IMR-90 (cell line): ENCODE measurements around the gene FBXL4. TPM values are rescaled to one million over a fixed set of nuclear protein-coding genes. Genes with fewer than 3 reads are reported as not detected.

Source experiments
- ATAC-seq: fragments of 200-7000 bp; cut with Tn5 transposase; 2 replicates; pipeline ENCODE4 v1.9.1; 2020; ENCODE audit warnings: low read depth, mild to moderate bottlenecking, moderate library complexity
- BruUV-seq: library from RNA; stranded (reverse); fragments of 400-500 nt; replicated peaks from 2 replicates; lab custom pipeline; 2021; lab: Mats Ljungman, UMichigan
- CTCF ChIA-PET: fragments of 300-600 bp; formaldehyde crosslinking; extraction: SDS; loops from one replicate; lab custom pipeline; 2021; ENCODE audit warnings: antibody characterized with exemption; lab: Yijun Ruan, JAX
- POLR2A ChIA-PET: fragments of 300-600 bp; sonication (Branson Sonifier 250); formaldehyde crosslinking; loops from one replicate; lab custom pipeline; 2022; ENCODE audit warnings: antibody characterized with exemption; ENCODE audit not compliant: unreplicated experiment; lab: Charles Lee
- DNase-seq: peaks from one replicate; pipeline ENCODE4 v3.0.0; 2013
- H2AFZ ChIP-seq: replicated peaks from 2 replicates; pipeline ENCODE3; 2013; ENCODE audit warnings: low read length, mild to moderate bottlenecking; ENCODE audit not compliant: poor library complexity
- H2AK5ac ChIP-seq: 2 replicates; pipeline ENCODE4 v1.6.1; 2013; ENCODE audit warnings: low read depth, low read length, inconsistent platforms
- H2AK9ac ChIP-seq: replicated peaks from 2 replicates; pipeline ENCODE3; 2013; ENCODE audit warnings: mild to moderate bottlenecking, low read depth, low read length, moderate library complexity; ENCODE audit not compliant: poor library complexity
- H2BK120ac ChIP-seq: 2 replicates; pipeline ENCODE4 v1.6.1; 2013; ENCODE audit warnings: low read depth, low read length, inconsistent platforms
- H2BK15ac ChIP-seq: 3 replicates; pipeline ENCODE4 v1.6.1; 2013; ENCODE audit warnings: low read depth, low read length, inconsistent platforms
- H2BK20ac ChIP-seq: 2 replicates; pipeline ENCODE4 v1.6.1; 2013; ENCODE audit warnings: low read depth, mild to moderate bottlenecking, inconsistent platforms, low read length, moderate library complexity
- H2BK5ac ChIP-seq: 2 replicates; pipeline ENCODE4 v1.6.1; 2013; ENCODE audit warnings: mild to moderate bottlenecking, low read depth, low read length, inconsistent platforms; ENCODE audit not compliant: poor library complexity, severe bottlenecking
- H3K14ac ChIP-seq: replicated peaks from 2 replicates; pipeline ENCODE4 v1.6.1; 2013; ENCODE audit warnings: low read depth, low read length, inconsistent platforms
- H3K18ac ChIP-seq: 2 replicates; pipeline ENCODE4 v1.6.1; 2013; ENCODE audit warnings: low read depth, low read length, control low read depth
- H3K23ac ChIP-seq: 2 replicates; pipeline ENCODE4 v1.6.1; 2013; ENCODE audit warnings: low read depth, low read length, inconsistent platforms
- H3K27ac ChIP-seq: 2 replicates; pipeline ENCODE4 v1.5.1; 2013; ENCODE audit warnings: mild to moderate bottlenecking, control low read depth, low read length; ENCODE audit not compliant: insufficient read depth
- H3K27me3 ChIP-seq: 2 replicates; pipeline ENCODE4 v1.6.1; 2013; ENCODE audit warnings: low read length; ENCODE audit not compliant: control insufficient read depth, insufficient read depth
- H3K36me3 ChIP-seq: 2 replicates; pipeline ENCODE4 v1.6.1; 2013; ENCODE audit warnings: low read length, mixed read lengths; ENCODE audit not compliant: control insufficient read depth, insufficient read depth
- H3K4ac ChIP-seq: 2 replicates; pipeline ENCODE4 v1.6.1; 2013; ENCODE audit warnings: low read depth, low read length, inconsistent platforms
- H3K4me1 ChIP-seq: 2 replicates; pipeline ENCODE4 v1.6.1; 2013; ENCODE audit warnings: low read length, mixed read lengths; ENCODE audit not compliant: control insufficient read depth, insufficient read depth
- H3K4me2 ChIP-seq: 2 replicates; pipeline ENCODE4 v1.6.1; 2013; ENCODE audit warnings: low read depth, mild to moderate bottlenecking, control low read depth, low read length, moderate library complexity
- H3K4me3 ChIP-seq: 2 replicates; pipeline ENCODE4 v1.5.1; 2013; ENCODE audit warnings: low read depth, mild to moderate bottlenecking, control low read depth, low read length, moderate library complexity; ENCODE audit not compliant: insufficient read depth
- H3K56ac ChIP-seq: 2 replicates; pipeline ENCODE4 v1.6.1; 2013; ENCODE audit warnings: low read length, inconsistent platforms; ENCODE audit not compliant: insufficient read depth; ENCODE audit errors: extremely low read depth
- H3K79me1 ChIP-seq, 2 experiments: 2 replicates each; pipeline ENCODE4 v1.6.1; 2013; ENCODE audit warnings: low read length in 2 of 2, inconsistent platforms in 1 of 2, low read depth in 1 of 2
- H3K9ac ChIP-seq: 2 replicates; pipeline ENCODE4 v1.6.1; 2013; ENCODE audit warnings: low read depth, low read length, control low read depth
- H3K9me1 ChIP-seq: 2 replicates; pipeline ENCODE4 v1.6.1; 2013; ENCODE audit warnings: low read length, inconsistent platforms; ENCODE audit not compliant: insufficient read depth
- H3K9me3 ChIP-seq: 2 replicates; pipeline ENCODE4 v1.6.1; 2013; ENCODE audit warnings: low read length; ENCODE audit not compliant: control insufficient read depth, insufficient read depth
- H4K20me1 ChIP-seq: 2 replicates; pipeline ENCODE4 v1.6.1; 2013; ENCODE audit warnings: low read length, inconsistent platforms; ENCODE audit not compliant: insufficient read depth
- H4K5ac ChIP-seq: 2 replicates; pipeline ENCODE4 v1.6.1; 2013; ENCODE audit warnings: mild to moderate bottlenecking, low read depth, low read length, control low read depth
- H4K8ac ChIP-seq, 2 experiments: 2 replicates each; pipeline ENCODE4 v1.6.1; 2013; ENCODE audit warnings: low read depth in 2 of 2, low read length in 2 of 2, control low read depth in 1 of 2, inconsistent platforms in 1 of 2
- H4K91ac ChIP-seq: 2 replicates; pipeline ENCODE4 v1.6.1; 2013; ENCODE audit warnings: low read depth, low read length, inconsistent platforms; ENCODE audit not compliant: insufficient read depth
- BHLHE40 ChIP-seq: fragments of 150-350 bp; IDR thresholded peaks from 2 replicates; pipeline ENCODE4 v1.6.1; 2016; ENCODE audit warnings: mild to moderate bottlenecking, low read depth, low read length
- CEBPB ChIP-seq: IDR thresholded peaks from 2 replicates; pipeline ENCODE4 v1.6.1; 2012; ENCODE audit warnings: low read depth, low read length, improper control_type of control experiment
- CHD1 ChIP-seq: IDR thresholded peaks from 2 replicates; pipeline ENCODE4 v1.6.1; 2012; ENCODE audit warnings: low read depth, low read length, improper control_type of control experiment
- ELK1 ChIP-seq: fragments of 150-350 bp; IDR thresholded peaks from 2 replicates; pipeline ENCODE4 v1.6.1; 2016; ENCODE audit warnings: low read depth, mild to moderate bottlenecking, low read length, moderate library complexity, borderline replicate concordance
- FOS ChIP-seq: fragments of 150-350 bp; IDR thresholded peaks from 2 replicates; pipeline ENCODE4 v1.6.1; 2016; ENCODE audit warnings: low read depth, low read length
- MAFK ChIP-seq: IDR thresholded peaks from 2 replicates; pipeline ENCODE4 v1.6.1; 2012; ENCODE audit warnings: low read depth, low read length, improper control_type of control experiment
- MAZ ChIP-seq: IDR thresholded peaks from 2 replicates; pipeline ENCODE4 v1.6.1; 2012; ENCODE audit warnings: low read depth, mild to moderate bottlenecking, low read length, improper control_type of control experiment, moderate library complexity, borderline replicate concordance
- MXI1 ChIP-seq: IDR thresholded peaks from 2 replicates; pipeline ENCODE4 v1.6.1; 2012; ENCODE audit warnings: low read depth, mild to moderate bottlenecking, low read length, moderate library complexity, borderline replicate concordance
- NFE2L2 ChIP-seq: fragments of 150-350 bp; IDR thresholded peaks from 2 replicates; pipeline ENCODE4 v1.6.1; 2016; ENCODE audit warnings: low read depth, mild to moderate bottlenecking, low read length
- RAD21 ChIP-seq: IDR thresholded peaks from 2 replicates; pipeline ENCODE4 v1.6.1; 2012; ENCODE audit warnings: low read length, improper control_type of control experiment
- RCOR1 ChIP-seq: IDR thresholded peaks from 2 replicates; pipeline ENCODE4 v1.6.1; 2012; ENCODE audit warnings: mild to moderate bottlenecking, low read length, improper control_type of control experiment; ENCODE audit not compliant: insufficient replicate concordance
- whole genome bisulfite sequencing, 2 experiments: methylation state at CpG; one replicate each; pipeline versions ENCODE4 v1.1.5 to v1.1.7; 2013; ENCODE audit warnings: missing lambda C conversion rate in 2 of 2; ENCODE audit not compliant: insufficient read length in 1 of 2; ENCODE audit errors: extremely low coverage in 2 of 2; 5-methylcytosine and 5-hydroxymethylcytosine counted together
- dilution Hi-C: fragments of 300-500 bp; cut with HindIII; formaldehyde crosslinking; loops from one replicate; pipeline ENCODE4 v1.14.3; 2018; ENCODE audit warnings: low sequenced_read_pairs; ENCODE audit not compliant: unreplicated experiment
- in situ Hi-C: fragments of 300-500 bp; cut with MboI; formaldehyde crosslinking; loops from 3 replicates; pipeline ENCODE4 v1.14.3; 2019; ENCODE audit warnings: low sequenced_read_pairs, inconsistent platforms, mixed read lengths
- intact Hi-C: fragments of 100-400 bp; cut with micrococcal nuclease; formaldehyde crosslinking; loops from 2 replicates; pipeline ENCODE4 v1.10.0; 2022
- polyA plus RNA-seq, 3 experiments: library from polyadenylated mRNA; depleted of rRNA; stranded (reverse); fragments of >200 nt; gene quantifications; 2 replicates each; pipeline ENCODE4 v1.2.3, GENCODE V29; 2012; ENCODE audit warnings: low replicate concordance in 1 of 3
- total RNA-seq: library from RNA; depleted of rRNA; stranded (reverse); fragments of >200 nt; gene quantifications from 2 replicates; pipeline ENCODE4 v1.2.3, GENCODE V29; 2012
- TF ChIP-seq, protein P1 (sequence below): conservative IDR thresholded peaks from 2 replicates; pipeline ENCODE4 v1.5.1; 2012; ENCODE audit warnings: mild to moderate bottlenecking, low read depth, low read length, improper control_type of control experiment
- TF ChIP-seq, protein P2 (sequence below): fragments of 150-350 bp; IDR thresholded peaks from 2 replicates; pipeline ENCODE4 v1.6.1; 2017; ENCODE audit warnings: mild to moderate bottlenecking, antibody characterized with exemption, low read length, low read depth

Gene FBXL4
- total and polyA plus RNA-seq, 2 of the 4 experiments (the other 2 are of a cell fraction) = 7.8 to 17.6 TPM

DNA sequence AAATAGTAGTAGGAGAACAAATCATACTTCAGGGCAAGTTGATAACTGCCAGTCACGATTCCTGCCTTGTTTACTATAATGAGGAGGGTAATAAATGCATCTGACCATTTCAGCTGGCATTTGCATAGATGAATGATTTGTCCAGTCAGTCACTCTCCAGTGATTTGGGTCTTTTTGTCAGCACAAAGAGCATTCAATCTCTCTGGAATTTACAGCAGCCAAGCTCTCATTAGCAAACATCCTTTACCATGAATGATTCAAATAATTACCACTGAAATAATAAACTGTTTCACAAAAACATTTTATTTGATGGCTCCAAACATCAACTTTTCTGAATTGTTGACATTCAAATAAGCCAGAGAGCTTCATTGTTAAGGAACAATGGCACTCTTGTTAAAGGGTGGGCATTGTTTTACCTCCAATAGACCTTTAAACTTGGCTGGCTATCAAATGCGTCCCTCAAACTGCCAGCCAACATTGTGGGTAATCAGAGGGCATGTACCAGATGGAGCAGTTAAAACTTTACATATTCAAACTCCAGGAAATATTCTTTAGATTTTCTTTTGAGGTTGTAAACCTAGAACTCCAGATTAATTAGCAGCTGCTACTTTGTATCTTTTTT lies 30.0 kb upstream of the FBXL4 start:
- DNase-seq = no peak
- no peak overlapping the region for H2AFZ ChIP-seq
- H2BK20ac ChIP-seq = no peak overlapping the region
- H3K36me3 ChIP-seq = no peaks in the 10 kb centered on the region
- no peak overlapping the region for H2BK15ac ChIP-seq
- no peak overlapping the region for H2AK9ac ChIP-seq
- no peaks in the 10 kb centered on the region for H4K20me1 ChIP-seq
- no TSS peak for BruUV-seq
- H2BK5ac ChIP-seq = no peak overlapping the region
- no peak overlapping the region for H4K91ac ChIP-seq
- no peaks in the 10 kb centered on the region for H3K9me3 ChIP-seq
- no peak overlapping the region for H2AK5ac ChIP-seq
- ATAC-seq = no peak
- no peak overlapping the region for H3K9ac ChIP-seq
- H4K8ac ChIP-seq = no peak overlapping the region
- no peak overlapping the region for H3K4ac ChIP-seq
- no peaks in the 10 kb centered on the region for H3K9me1 ChIP-seq
- intact Hi-C loops = no loop called here
- H3K27ac ChIP-seq = no peak overlapping the region
- in situ Hi-C loops = no loop called here
- WGBS, 2 experiments = no CpG with 5 or more reads among the region's 2 CpGs
- H3K23ac ChIP-seq = no peak overlapping the region
- H4K5ac ChIP-seq = no peak overlapping the region
- H3K79me1 ChIP-seq = no peaks in the 10 kb centered on the region
- dilution Hi-C loops = no loop called here
- CTCF ChIA-PET = interaction anchor here (0.5 kb wide), 1 partner anchor 8 kb away, joined by 3 read pairs; no protein-coding TSS in a partner anchor
- H2BK120ac ChIP-seq = no peak overlapping the region
- H3K18ac ChIP-seq = no peak overlapping the region
- H3K56ac ChIP-seq = no peak overlapping the region
- TF ChIP-seq NFE2L2 = no peak
- TF ChIP-seq FOS = no peak
- TF ChIP-seq, protein P1, sequence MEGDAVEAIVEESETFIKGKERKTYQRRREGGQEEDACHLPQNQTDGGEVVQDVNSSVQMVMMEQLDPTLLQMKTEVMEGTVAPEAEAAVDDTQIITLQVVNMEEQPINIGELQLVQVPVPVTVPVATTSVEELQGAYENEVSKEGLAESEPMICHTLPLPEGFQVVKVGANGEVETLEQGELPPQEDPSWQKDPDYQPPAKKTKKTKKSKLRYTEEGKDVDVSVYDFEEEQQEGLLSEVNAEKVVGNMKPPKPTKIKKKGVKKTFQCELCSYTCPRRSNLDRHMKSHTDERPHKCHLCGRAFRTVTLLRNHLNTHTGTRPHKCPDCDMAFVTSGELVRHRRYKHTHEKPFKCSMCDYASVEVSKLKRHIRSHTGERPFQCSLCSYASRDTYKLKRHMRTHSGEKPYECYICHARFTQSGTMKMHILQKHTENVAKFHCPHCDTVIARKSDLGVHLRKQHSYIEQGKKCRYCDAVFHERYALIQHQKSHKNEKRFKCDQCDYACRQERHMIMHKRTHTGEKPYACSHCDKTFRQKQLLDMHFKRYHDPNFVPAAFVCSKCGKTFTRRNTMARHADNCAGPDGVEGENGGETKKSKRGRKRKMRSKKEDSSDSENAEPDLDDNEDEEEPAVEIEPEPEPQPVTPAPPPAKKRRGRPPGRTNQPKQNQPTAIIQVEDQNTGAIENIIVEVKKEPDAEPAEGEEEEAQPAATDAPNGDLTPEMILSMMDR = no peak
- TF ChIP-seq RAD21 = no peak
- TF ChIP-seq, protein P2, sequence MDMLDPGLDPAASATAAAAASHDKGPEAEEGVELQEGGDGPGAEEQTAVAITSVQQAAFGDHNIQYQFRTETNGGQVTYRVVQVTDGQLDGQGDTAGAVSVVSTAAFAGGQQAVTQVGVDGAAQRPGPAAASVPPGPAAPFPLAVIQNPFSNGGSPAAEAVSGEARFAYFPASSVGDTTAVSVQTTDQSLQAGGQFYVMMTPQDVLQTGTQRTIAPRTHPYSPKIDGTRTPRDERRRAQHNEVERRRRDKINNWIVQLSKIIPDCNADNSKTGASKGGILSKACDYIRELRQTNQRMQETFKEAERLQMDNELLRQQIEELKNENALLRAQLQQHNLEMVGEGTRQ = no peak
- TF ChIP-seq MXI1 = no peak
- no peak for TF ChIP-seq ELK1
- TF ChIP-seq CEBPB = no peak
- TF ChIP-seq BHLHE40 = no peak
- TF ChIP-seq RCOR1 = no peak
- TF ChIP-seq MAZ = no peak
- no peak for TF ChIP-seq MAFK
- TF ChIP-seq CHD1 = no peak
- H3K4me2 ChIP-seq = no peak overlapping the region
- H3K4me3 ChIP-seq = no peak overlapping the region
- H3K4me1 ChIP-seq = no peaks in the 10 kb centered on the region
- H3K27me3 ChIP-seq = no peaks in the 10 kb centered on the region; the same call in none of the 2 replicates
- H3K14ac ChIP-seq = no peak overlapping the region
- POLR2A ChIA-PET = no interaction called here
